ENCODE measurements around the gene EPHX1.

The EPHX1 gene

DNA sequence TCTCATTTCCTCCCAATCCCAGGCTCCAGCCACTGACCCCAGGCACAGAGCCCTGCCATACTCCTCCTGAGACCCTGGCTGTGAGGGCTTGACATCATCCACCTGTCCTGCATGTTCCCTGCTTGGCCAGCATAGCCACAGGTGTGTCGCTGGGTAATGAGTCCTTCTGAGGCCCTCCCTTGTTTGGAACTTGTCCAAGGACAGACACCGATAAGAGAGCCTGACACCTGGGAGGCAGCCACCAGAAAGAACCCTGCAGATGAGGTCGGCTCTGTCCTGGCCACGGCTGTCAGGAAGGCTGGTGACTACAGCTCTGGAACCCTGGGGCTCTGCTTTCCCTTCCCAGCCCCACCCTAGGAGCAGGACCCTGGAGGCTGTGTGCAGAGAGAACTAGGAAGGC is 37.7 kb downstream of the EPHX1 start:
- TF ChIP-seq, protein P1, sequence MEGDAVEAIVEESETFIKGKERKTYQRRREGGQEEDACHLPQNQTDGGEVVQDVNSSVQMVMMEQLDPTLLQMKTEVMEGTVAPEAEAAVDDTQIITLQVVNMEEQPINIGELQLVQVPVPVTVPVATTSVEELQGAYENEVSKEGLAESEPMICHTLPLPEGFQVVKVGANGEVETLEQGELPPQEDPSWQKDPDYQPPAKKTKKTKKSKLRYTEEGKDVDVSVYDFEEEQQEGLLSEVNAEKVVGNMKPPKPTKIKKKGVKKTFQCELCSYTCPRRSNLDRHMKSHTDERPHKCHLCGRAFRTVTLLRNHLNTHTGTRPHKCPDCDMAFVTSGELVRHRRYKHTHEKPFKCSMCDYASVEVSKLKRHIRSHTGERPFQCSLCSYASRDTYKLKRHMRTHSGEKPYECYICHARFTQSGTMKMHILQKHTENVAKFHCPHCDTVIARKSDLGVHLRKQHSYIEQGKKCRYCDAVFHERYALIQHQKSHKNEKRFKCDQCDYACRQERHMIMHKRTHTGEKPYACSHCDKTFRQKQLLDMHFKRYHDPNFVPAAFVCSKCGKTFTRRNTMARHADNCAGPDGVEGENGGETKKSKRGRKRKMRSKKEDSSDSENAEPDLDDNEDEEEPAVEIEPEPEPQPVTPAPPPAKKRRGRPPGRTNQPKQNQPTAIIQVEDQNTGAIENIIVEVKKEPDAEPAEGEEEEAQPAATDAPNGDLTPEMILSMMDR (IDR thresholded peaks at IDR 0.05; ENCODE audit: low read depth, low read length): no peak
- DNase-seq (ENCODE audit: extremely low read depth, low read depth): no peak

DNA sequence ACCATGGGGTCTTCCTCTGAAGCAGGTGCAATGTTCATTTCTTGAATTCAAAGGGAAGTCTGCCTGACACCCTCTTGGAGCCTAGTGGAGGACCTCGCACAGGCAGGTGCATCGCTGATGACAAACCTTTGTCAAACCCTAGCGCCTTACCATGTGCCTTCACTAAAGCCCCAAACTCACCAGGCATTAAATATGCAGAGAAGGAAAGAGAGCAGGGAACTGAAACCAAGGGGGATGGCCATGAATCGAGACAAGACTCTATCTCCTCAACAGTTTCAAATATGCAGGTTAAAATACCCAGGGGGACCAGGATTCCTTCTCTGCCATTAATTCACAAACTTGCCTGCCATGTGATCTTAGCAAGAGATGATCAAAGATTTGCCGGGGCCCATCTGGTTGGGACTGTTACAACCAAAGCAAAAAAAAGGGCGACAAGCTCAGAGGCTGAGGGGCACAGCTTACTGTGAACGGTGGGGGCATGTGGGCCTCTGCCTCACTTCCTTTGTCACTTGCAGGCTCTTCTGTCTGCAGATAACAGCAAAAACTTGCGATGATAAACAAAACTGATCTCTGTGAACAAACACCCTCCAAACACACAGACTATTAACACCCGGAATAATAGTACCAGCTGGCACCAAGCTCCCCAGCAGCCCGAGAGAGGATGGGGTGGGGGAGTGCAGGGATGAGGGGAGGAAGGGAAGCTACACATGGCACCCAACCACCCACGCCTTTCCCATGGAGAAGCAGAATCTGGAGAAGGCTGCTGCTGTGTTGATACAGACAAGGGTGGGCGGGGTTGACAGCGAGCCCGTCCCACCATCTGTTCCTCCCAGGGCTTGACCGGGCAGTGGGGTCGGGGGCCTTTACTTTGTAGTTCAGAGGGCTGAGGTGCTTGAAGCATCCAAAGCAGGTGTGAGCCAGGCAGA is 38.4 kb downstream of the EPHX1 start:
- TF ChIP-seq, protein P1 (IDR thresholded peaks at IDR 0.05; ENCODE audit: low read depth, low read length): no peak
- no peak for DNase-seq (ENCODE audit: extremely low read depth, low read depth)

GRCh38 chr1:225849925-225850324 is 40.0 kb downstream of the EPHX1 start:
- no peak for DNase-seq (ENCODE audit: extremely low read depth, low read depth)
- TF ChIP-seq, protein P1 (IDR thresholded peaks at IDR 0.05; ENCODE audit: low read depth, low read length): no peak

- TF ChIP-seq, protein P1 (IDR thresholded peaks at IDR 0.05; ENCODE audit: low read depth, low read length): no peak
- DNase-seq (ENCODE audit: extremely low read depth, low read depth): no peak
These were observed 40.4 kb downstream of the EPHX1 start for GRCh38 chr1:225850370-225850769.

DNA sequence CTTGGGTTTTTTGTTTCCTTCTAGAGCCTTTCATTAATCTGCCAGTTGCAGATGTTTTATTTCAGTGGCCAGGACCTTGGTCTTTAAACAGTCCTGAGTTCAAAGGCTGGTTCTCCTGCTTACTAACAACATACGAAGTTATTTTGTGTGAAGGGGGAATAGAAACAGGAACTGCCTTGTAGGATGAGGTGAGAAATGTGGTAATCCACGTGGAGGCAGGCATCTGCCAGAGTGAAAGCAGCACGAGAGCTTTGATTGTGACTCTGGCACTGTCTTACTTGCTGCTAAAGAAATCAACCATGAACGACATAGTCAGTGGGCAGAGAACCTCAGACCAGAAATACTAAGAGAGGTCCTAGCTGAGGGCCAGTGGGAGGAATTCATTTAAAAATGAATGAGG is 41.9 kb downstream of the EPHX1 start:
- DNase-seq (ENCODE audit: extremely low read depth, low read depth): no peak
- TF ChIP-seq, protein P1 (IDR thresholded peaks at IDR 0.05; ENCODE audit: low read depth, low read length): no peak

DNA sequence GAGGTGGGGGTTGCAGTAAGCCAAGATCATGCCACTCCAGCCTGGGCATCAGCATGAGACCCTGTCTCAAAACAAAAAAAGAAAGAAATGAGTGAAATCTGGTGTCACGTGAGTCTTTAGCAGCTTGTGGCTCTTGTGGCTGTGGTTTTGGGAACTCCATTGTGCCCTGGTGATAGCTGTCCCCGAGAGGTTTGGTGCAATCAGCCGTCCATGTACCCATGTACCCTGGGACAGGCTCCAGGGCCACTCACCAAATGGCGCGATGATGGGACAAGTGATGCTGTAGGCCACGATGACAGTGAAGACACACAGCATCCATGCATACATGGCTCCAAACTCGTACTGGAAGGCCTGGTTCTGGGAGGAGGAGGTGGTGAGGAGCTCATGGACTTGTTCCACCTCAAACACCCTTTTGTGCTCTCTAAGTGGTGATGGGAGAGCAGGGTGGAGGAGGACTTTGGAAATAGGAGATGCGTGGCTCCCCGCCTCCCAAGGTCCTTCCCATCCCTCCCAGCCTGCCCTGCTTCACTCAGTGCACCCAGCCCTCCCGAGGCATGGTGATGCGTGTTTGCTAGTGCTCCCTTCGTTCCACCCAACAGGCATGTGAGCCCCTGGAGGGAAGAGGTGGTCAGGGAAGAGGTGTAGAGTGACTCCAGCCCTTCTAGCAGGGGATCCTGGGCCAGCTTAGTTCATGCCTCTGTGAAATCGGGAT is 42.6 kb downstream of the EPHX1 start:
- DNase-seq (ENCODE audit: extremely low read depth, low read depth): no peak
- TF ChIP-seq, protein P1 (IDR thresholded peaks at IDR 0.05; ENCODE audit: low read depth, low read length): no peak

DNA sequence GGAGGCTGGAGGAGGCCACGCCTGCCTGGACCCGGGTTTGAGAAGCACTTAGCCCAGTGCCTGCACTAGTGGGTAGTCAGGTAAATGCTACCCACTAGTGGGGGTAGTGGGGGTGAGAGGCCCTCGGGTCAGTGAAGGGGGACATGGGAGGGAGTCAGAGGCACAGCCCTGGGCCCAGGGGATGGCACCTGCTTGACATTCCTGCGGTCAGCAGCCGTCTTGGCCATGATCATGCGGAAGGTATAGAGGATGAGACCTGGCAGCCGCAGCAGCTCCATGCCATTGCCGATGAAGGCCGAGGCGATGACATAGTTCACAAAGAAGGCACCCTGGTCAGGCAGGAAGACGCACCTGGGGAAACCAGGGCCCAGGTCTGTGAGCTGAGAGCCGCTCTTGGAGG is 43.5 kb downstream of the EPHX1 start:
- DNase-seq (ENCODE audit: extremely low read depth, low read depth): no peak

More for the DNA sequence above, 43.5 kb downstream of the EPHX1 start:
- TF ChIP-seq, protein P1 (IDR thresholded peaks at IDR 0.05; ENCODE audit: low read depth, low read length): no peak
